Central memory CD4-positive, alpha-beta T cell (primary cell): ENCODE results near the gene GLIPR2.
"Not testable (repeated sequence)": the region's sequence is repeated elsewhere in the genome, so short reads cannot be mapped to it uniquely, and the experiment has no call there.

ENCODE experiments used
- DNase-seq: peaks from one replicate; pipeline ENCODE4 v3.0.0; 2022

GLIPR2 gene

GRCh38 chr9:36144309-36145232 is 8.0 kb downstream of the GLIPR2 start:
- peak; percentile 23 for DNase-seq

GRCh38 chr9:36145970-36146369 is 9.4 kb downstream of the GLIPR2 start:
- no peak for DNase-seq

- no peak for DNase-seq
Measured at GRCh38 chr9:36146651-36147050, 10.1 kb downstream of the GLIPR2 start.

- no peak for DNase-seq
Measured at GRCh38 chr9:36147441-36148175, 11.1 kb downstream of the GLIPR2 start.

- peak; percentile 56 for DNase-seq
Measured at GRCh38 chr9:36148311-36149051, 11.9 kb downstream of the GLIPR2 start.

- no peak for DNase-seq
Measured at GRCh38 chr9:36149197-36149596, 12.7 kb downstream of the GLIPR2 start.

- DNase-seq, result no peak
Measured at GRCh38 chr9:36150574-36151315, 14.2 kb downstream of the GLIPR2 start.

- DNase-seq, result peak; percentile 92
Measured at GRCh38 chr9:36151316-36152210, 15.0 kb downstream of the GLIPR2 start.

- DNase-seq, result no peak
Measured at GRCh38 chr9:36152741-36153438, 16.4 kb downstream of the GLIPR2 start.

- no peak for DNase-seq
Measured at GRCh38 chr9:36153746-36154145, 17.2 kb downstream of the GLIPR2 start.

- DNase-seq, result no peak
Measured at GRCh38 chr9:36154331-36154952, 17.9 kb downstream of the GLIPR2 start.

GRCh38 chr9:36156116-36156515 is 19.6 kb downstream of the GLIPR2 start:
- DNase-seq, result no peak

- DNase-seq, result no peak
Measured at GRCh38 chr9:36158122-36158521, 21.6 kb downstream of the GLIPR2 start.

- DNase-seq, result no peak
Measured at GRCh38 chr9:36158917-36159316, 22.4 kb downstream of the GLIPR2 start.

GRCh38 chr9:36159509-36159908 is 23.0 kb downstream of the GLIPR2 start:
- not testable (repeated sequence) for DNase-seq

GRCh38 chr9:36160126-36160525 is 23.6 kb downstream of the GLIPR2 start:
- DNase-seq, result not testable (repeated sequence)

- DNase-seq, result no peak
Measured at GRCh38 chr9:36161187-36161586, 24.7 kb downstream of the GLIPR2 start.

- DNase-seq, result no peak
Measured at GRCh38 chr9:36162211-36162738, 25.7 kb downstream of the GLIPR2 start.

GRCh38 chr9:36163049-36163785 is 26.7 kb downstream of the GLIPR2 start:
- DNase-seq, result no peak
